Right cardiac atrium (tissue), 5 donors: ENCODE results near the gene CDH5. TPM values are rescaled to one million over a fixed set of nuclear protein-coding genes. Genes with fewer than 3 reads are reported as not detected.
A peak's percentile ranks its signal among the peaks of the same experiment; 100 is the strongest.

Source experiments
- ATAC-seq, 2 donors: fragments of 200-7000 bp; cut with Tn5 transposase; one replicate each; pipeline versions ENCODE4 v1.8.0 to v1.9.1; 2020; ENCODE audit warnings: moderate library complexity in 2 of 2, mild to moderate bottlenecking in 1 of 2
- DNase-seq, 3 donors: peaks; one replicate each; pipeline ENCODE4 v3.0.0-alpha.2; 2020
- H3K27ac ChIP-seq: one replicate; pipeline ENCODE4 v1.5.1; 2013; ENCODE audit warnings: mild to moderate bottlenecking, low read length, control low read depth, moderate library complexity
- H3K27me3 ChIP-seq: one replicate; pipeline ENCODE4 v1.6.1; 2013; ENCODE audit not compliant: control insufficient read depth, insufficient read depth
- H3K4me1 ChIP-seq: one replicate; pipeline ENCODE4 v1.6.1; 2013; ENCODE audit warnings: low read length; ENCODE audit not compliant: control insufficient read depth, insufficient read depth
- H3K4me3 ChIP-seq: one replicate; pipeline ENCODE4 v1.5.1; 2013; ENCODE audit warnings: low read length, control low read depth
- H3K9me3 ChIP-seq: one replicate; pipeline ENCODE4 v1.6.1; 2013; ENCODE audit warnings: low read length; ENCODE audit not compliant: control insufficient read depth
- WGBS: extraction: QIAGEN DNeasy Blood & Tissue Kit; methylation state at CpG from one replicate; pipeline ENCODE4 v1.1.7; 2013; 5-methylcytosine and 5-hydroxymethylcytosine counted together
- intact Hi-C, 4 donors: fragments of 100-400 bp; cut with DNase I; formaldehyde crosslinking; loops; one replicate each; pipeline versions ENCODE4 v1.11.0 to v1.14.0; 2022 to 2023
- polyA plus RNA-seq: library from polyadenylated mRNA; stranded (reverse); fragments of 200-250 nt; gene quantifications from one replicate; pipeline ENCODE4 v1.2.3, GENCODE V29; 2013
- total RNA-seq, 4 donors: library from RNA; stranded (reverse); fragmentation: NEBNext Ultra II Directional; extraction: Animal tissue kit (Norgen Biotek cat#: 25700); gene quantifications; one replicate each; pipeline ENCODE4 v1.2.1, GENCODE V29; 2021
- donor health status: healthy with polysubstance abuse.
- donor health status: DM: no; HTN: yes; CAD: no.
- donor health status: DM: no; HTN: no; CAD: no.
- donor health status: DM: no; HTN: yes; CAD: no; lungs with severe emphysema.
- donor health status: DM: yes; HTN: yes; CAD: no.

The CDH5 gene
- total and polyA plus RNA-seq, 5 donors, result 22.9 to 47.0 (median 40.8) TPM

GRCh38 chr16:66332634-66333610 lies 33.6 kb upstream of the CDH5 start:
- intact Hi-C loops, result no loop called here
- no peak for DNase-seq
- ATAC-seq, result no peak
- no peak overlapping the region for H3K27ac ChIP-seq
- H3K27me3 ChIP-seq, result no peaks in the 10 kb centered on the region
- no peak overlapping the region for H3K4me3 ChIP-seq
- no peaks in the 10 kb centered on the region for H3K4me1 ChIP-seq
- WGBS, result 90% methylated on average over 15 of the region's 15 CpGs
- no peaks in the 10 kb centered on the region for H3K9me3 ChIP-seq

GRCh38 chr16:66334853-66335574 lies 31.5 kb upstream of the CDH5 start:
- no peak for ATAC-seq
- no peaks in the 10 kb centered on the region for H3K9me3 ChIP-seq
- H3K27me3 ChIP-seq, result no peaks in the 10 kb centered on the region
- intact Hi-C loops, result no loop called here
- DNase-seq, result no peak
- no peaks in the 10 kb centered on the region for H3K4me1 ChIP-seq
- H3K27ac ChIP-seq, result no peak overlapping the region
- WGBS, result 77% methylated on average over 4 of the region's 4 CpGs
- no peak overlapping the region for H3K4me3 ChIP-seq

- DNase-seq, result peak; percentile 54 to 76 (median 75)
- Histone ChIP-seq H3K4me1 (no peaks in the 10 kb centered on the region), H3K27ac (no peak overlapping the region), H3K9me3 (no peaks in the 10 kb centered on the region), H3K4me3 (no peak overlapping the region), H3K27me3 (no peaks in the 10 kb centered on the region)
- peak; percentile 15 to 54 for ATAC-seq
- intact Hi-C loops, result no loop called here
- 16% methylated on average over 8 of the region's 8 CpGs for WGBS
Observed at GRCh38 chr16:66335704-66336329, 30.7 kb upstream of the CDH5 start.

GRCh38 chr16:66337463-66338188 lies 28.9 kb upstream of the CDH5 start:
- 69% methylated on average over 9 of the region's 9 CpGs for WGBS
- Histone ChIP-seq H3K27me3 (no peaks in the 10 kb centered on the region), H3K9me3 (no peaks in the 10 kb centered on the region), H3K27ac (no peak overlapping the region), H3K4me3 (no peak overlapping the region), H3K4me1 (no peaks in the 10 kb centered on the region)
- intact Hi-C loops, result no loop called here
- DNase-seq (no peak), ATAC-seq (no peak)

- intact Hi-C loops, result no loop called here
- peak in 2 of 3 donors; percentile 64 to 70 for DNase-seq
- Histone ChIP-seq H3K27me3 (no peaks in the 10 kb centered on the region), H3K9me3 (no peaks in the 10 kb centered on the region), H3K27ac (no peak overlapping the region), H3K4me1 (no peaks in the 10 kb centered on the region), H3K4me3 (no peak overlapping the region)
- peak; percentile 17 to 32 for ATAC-seq
- WGBS, result 64% methylated on average over 9 of the region's 9 CpGs
Observed at GRCh38 chr16:66342294-66342900, 24.1 kb upstream of the CDH5 start.

GRCh38 chr16:66344533-66345145 lies 21.9 kb upstream of the CDH5 start:
- no peaks in the 10 kb centered on the region for H3K4me1 ChIP-seq
- H3K4me3 ChIP-seq, result no peak overlapping the region
- ATAC-seq (peak in 1 of 2 donors; percentile 17), DNase-seq (no peak)
- H3K27ac ChIP-seq, result no peak overlapping the region
- H3K27me3 ChIP-seq, result no peaks in the 10 kb centered on the region
- intact Hi-C loops, result no loop called here
- WGBS, result 59% methylated on average over 14 of the region's 14 CpGs
- no peaks in the 10 kb centered on the region for H3K9me3 ChIP-seq

- no peak for DNase-seq
- H3K27me3 ChIP-seq, result no peaks in the 10 kb centered on the region
- no peaks in the 10 kb centered on the region for H3K9me3 ChIP-seq
- ATAC-seq, result no peak
- no peak overlapping the region for H3K4me3 ChIP-seq
- H3K27ac ChIP-seq, result no peak overlapping the region
- WGBS, result 89% methylated on average over 2 of the region's 2 CpGs
- intact Hi-C loops, result no loop called here
- no peaks in the 10 kb centered on the region for H3K4me1 ChIP-seq
Observed at GRCh38 chr16:66346221-66346620, 20.3 kb upstream of the CDH5 start.

GRCh38 chr16:66352304-66352703 lies 14.2 kb upstream of the CDH5 start:
- WGBS, result 83% methylated on average over 2 of the region's 2 CpGs
- Histone ChIP-seq H3K27me3 (no peaks in the 10 kb centered on the region), H3K4me1 (no peaks in the 10 kb centered on the region), H3K4me3 (no peak overlapping the region), H3K9me3 (no peaks in the 10 kb centered on the region), H3K27ac (no peak overlapping the region)
- ATAC-seq, result no peak
- DNase-seq, result no peak
- intact Hi-C loops, result no loop called here

- Histone ChIP-seq H3K27me3 (no peaks in the 10 kb centered on the region), H3K4me3 (no peak overlapping the region), H3K9me3 (no peaks in the 10 kb centered on the region), H3K27ac (no peak overlapping the region), H3K4me1 (no peaks in the 10 kb centered on the region)
- ATAC-seq, result no peak
- DNase-seq, result no peak
- WGBS, result 85% methylated on average over 5 of the region's 5 CpGs
- intact Hi-C loops, result no loop called here
Observed at GRCh38 chr16:66353055-66353454, 13.4 kb upstream of the CDH5 start.
